GM08714 (cell line): Measurements from ENCODE around the gene PIP5K1B.

Experiments
- H3K4me3 ChIP-seq: fragments of 200-500 bp; sonication (Bioruptor generic); 2 replicates; pipeline ENCODE4 v1.5.1; 2014; ENCODE audit warnings: mild to moderate bottlenecking, low read length, inconsistent platforms
- ZNF274 ChIP-seq: IDR thresholded peaks from 2 replicates; pipeline ENCODE4 v1.6.1; 2012; ENCODE audit warnings: mild to moderate bottlenecking, low read depth, low read length

Gene PIP5K1B

DNA sequence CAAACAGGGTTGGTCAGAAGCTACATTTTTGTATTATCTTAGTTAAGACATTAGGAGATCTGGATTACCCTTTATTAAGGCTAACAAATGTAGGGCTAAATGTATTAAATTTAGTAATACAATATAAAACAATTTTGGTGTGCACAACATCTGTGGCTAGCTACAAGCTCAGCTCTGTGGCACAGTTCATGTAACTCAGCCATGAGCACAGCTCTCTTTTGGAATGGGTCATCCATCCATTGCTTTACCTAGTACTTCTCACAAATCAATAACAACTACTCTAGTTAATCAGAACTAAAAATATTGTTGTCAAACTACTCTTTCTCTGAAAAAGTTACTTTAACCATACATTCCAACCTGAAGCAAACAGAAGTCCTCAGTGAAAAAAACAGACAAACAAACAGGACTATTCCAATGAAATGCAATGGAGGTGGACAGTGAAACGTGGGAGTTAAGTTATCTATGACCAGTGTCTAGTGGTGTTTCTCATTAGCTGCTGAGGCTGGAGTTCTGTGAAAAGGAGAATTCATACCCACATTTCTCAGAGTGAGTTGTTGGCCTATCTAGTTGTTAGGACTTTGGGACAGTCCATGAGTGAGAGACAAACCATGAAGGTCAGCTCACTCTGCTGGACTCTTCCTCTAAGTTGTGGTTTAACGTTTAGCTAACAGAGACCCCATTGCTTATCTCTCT, 55.1 kb downstream of the PIP5K1B start:
- no peak for TF ChIP-seq ZNF274
- no peak overlapping the region for H3K4me3 ChIP-seq

DNA sequence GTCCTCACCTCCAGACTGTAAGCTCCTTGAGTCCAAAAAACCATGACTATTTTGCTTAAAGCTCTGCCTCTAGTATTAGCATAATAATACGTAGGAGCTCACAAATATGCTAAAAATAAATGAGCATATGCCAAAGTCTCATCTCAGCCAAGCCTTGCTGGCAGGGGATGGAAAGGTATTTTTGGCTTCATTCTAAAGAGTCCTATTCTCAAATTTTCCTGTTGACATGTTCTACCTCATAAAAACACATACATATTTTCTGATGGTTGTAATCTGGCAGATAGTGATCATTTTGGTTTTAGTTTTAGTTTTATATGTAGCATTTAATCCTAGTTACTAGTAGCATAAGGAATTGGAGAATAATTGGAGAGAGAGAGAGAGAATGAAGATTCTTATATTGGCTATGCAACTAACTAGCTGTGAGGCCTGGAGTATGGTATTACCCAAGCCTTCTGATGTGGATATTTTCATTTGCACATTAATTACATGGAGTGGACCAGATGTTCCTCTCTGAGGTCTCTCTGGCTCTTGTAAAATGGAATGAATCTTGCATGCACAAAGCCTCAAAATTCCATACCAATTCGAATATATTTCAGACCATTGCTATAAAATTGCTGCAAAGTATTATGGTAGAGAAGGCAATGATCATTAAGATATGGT, 55.8 kb downstream of the PIP5K1B start:
- H3K4me3 ChIP-seq, result no peak overlapping the region
- TF ChIP-seq ZNF274, result no peak

DNA sequence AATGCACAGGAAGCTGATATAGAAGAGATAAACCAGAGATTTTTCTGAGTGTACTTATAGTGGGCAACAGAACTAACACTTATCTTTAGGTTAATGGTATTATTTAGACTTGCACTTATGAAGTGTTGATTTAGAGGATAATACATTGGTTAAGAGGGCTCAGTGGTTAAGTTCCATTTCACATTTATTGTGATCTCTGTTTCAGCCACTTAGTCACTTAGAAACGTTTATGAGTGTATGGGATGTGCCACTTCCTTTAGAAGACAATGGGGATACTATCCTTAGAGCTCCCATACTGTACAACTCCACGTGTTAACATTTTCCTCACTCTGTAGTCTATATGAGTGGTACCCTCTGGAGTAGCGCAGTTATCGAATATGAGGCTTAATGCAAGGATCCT, 57.5 kb downstream of the PIP5K1B start:
- H3K4me3 ChIP-seq, result no peak overlapping the region
- no peak for TF ChIP-seq ZNF274

DNA sequence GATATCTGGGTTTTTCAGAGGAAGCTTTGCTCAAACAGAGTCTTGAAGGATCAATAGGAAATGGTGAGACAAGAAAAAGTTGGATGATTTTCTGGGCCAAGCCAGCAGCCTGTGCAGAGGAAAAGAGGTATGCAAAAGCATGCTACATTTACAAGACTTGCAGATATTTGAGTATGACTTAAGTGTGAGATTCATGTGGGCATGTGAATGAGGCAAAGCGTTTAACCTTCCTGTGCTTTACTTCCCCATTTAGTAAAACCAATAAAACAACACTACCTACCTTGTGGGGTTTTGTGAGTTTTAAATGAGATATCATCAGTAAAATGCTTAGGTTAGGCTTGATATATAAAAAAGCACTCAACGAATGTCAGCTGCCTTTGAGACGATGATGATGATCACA, 58.1 kb downstream of the PIP5K1B start:
- no peak overlapping the region for H3K4me3 ChIP-seq
- TF ChIP-seq ZNF274, result no peak

DNA sequence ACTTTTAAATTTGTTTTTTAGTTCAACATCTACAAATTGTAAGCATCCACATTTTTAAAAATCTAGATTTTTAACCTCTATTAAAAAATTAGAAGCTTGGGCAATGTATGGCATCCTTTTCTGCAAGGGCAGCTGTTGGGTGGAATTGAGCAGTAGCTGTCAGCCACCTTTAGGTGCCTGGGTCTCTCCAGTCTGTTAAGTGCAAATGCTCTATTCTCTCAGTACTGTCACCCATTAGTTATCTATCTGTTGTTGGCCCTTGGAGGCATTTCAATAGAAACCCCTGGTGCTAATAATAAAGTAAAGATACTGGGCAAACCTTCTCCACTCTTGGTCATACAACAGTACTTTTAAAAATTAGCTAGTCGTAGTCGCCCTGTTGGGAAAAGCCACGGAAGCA, 63.6 kb downstream of the PIP5K1B start:
- TF ChIP-seq ZNF274, result no peak
- H3K4me3 ChIP-seq, result no peak overlapping the region

DNA sequence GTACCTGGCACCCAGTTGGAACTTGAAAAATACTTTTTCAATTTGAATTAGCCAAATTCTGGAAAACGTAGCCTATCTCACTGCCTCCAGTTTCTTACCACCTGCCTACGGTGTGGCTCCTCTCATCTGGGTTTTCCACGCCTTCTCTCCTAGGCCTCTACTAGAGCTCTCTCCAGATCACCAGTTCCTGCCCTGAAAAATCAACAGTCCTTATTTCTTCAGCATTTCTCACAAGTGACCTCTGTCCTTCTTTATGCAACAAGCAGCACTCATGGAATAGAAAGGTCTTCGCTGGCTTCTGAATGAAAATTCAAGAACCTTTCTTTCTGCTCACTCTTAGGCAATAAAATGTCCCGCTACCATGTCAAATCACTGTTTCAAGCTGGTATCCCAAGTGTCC, 64.8 kb downstream of the PIP5K1B start:
- no peak for TF ChIP-seq ZNF274
- H3K4me3 ChIP-seq, result no peak overlapping the region

DNA sequence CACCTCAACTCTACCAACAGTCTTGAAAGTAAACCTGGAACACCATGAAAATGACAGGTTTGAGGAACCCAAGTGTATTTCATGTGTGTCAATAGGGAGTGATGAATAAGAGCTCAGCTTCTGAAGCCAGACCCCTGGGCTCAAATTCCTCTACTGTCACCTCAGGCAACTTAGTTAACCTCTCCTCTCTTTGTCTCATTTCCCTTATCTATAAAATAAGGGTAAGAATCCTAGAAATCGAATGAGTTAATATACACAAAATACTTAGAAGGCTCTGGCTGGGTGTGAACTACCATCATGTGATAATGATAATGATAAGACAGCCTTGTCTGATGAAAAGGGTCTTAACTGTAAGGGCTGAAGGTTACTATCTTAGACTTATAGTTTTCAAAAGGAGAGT, 66.3 kb downstream of the PIP5K1B start:
- no peak for TF ChIP-seq ZNF274
- no peak overlapping the region for H3K4me3 ChIP-seq

DNA sequence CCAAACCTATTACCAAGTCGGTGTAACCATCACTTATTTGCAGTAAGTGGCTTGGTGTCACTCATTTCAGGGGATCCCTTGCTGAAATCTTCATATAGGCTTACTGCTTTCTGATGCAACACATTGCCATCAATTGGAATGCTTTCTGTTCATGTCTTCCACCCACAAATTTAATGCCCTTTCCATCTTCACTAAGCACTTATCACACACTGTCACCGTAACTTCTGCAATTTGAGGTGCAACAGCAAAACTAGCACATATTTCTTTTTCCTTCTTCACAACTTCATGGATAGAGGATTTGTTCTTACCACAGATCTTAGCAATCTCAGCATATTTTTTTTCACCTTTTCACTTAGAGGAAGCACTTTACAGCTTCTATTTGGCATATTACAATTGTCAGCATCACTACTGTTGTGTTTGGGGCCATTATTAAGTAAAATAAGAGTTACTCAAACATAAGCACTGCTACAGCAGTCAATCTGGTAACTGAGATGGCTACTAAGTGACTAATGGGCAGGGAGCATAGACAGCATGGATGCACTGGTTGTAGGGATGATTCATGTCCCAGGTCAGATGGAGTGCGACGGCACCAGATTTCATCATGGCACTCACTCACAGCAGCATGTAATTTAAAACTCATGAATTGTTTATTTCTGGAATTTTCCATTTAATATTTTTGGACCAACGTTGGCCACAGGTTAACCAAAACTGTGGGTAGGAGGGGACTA, 70.1 kb downstream of the PIP5K1B start:
- TF ChIP-seq ZNF274, result no peak
- H3K4me3 ChIP-seq, result no peak overlapping the region

DNA sequence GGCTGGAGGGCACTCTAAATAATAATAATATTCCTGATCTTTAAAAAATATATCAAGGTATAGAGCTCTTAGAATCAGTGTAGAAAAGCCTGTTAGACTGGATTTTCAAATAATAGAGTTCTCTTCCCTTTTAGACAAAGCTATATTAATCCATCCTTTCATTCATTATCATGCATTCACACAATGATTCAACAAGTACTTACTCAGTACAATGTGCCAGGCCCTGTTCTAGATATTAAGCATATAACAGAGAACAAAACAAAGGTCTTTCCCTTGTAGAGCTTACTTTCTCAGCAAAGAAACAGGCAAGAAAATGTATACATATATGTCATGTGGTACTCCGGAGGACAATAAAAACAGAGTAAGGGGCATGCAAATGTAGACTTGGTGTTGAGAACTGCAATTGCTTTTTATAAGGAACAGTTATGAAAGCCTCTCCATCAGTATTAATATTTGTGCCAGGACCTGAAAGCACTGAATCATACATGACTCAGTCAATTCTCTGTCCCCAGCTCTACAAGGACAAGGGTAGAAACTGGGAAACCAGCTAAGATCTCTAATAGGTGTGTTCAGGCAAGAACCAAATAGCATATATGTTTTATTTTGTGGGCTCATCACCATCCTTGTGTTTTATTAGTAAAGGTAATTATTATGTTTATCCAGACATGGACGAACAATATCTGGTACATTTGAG, 72.2 kb downstream of the PIP5K1B start:
- no peak for TF ChIP-seq ZNF274
- H3K4me3 ChIP-seq, result no peak overlapping the region

DNA sequence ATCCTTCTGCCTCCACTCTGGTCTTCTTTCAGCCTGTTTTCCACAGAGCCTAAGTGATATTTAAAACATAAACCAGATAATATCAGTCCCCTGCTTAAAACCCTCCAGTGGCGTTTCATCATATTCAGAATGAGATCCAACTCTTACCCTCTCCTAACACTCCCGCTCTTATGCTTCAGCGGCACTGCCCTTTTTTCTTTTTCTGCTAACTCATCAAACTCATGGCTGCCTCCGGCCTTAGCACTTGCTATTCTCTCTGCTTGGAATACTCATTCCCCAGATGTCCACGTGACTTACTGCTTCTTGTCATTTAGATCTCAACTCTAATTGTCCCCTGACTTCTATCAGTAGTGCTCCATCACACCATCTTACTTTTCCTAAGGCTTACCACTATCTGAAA, 73.6 kb downstream of the PIP5K1B start:
- H3K4me3 ChIP-seq, result no peak overlapping the region
- TF ChIP-seq ZNF274, result no peak

DNA sequence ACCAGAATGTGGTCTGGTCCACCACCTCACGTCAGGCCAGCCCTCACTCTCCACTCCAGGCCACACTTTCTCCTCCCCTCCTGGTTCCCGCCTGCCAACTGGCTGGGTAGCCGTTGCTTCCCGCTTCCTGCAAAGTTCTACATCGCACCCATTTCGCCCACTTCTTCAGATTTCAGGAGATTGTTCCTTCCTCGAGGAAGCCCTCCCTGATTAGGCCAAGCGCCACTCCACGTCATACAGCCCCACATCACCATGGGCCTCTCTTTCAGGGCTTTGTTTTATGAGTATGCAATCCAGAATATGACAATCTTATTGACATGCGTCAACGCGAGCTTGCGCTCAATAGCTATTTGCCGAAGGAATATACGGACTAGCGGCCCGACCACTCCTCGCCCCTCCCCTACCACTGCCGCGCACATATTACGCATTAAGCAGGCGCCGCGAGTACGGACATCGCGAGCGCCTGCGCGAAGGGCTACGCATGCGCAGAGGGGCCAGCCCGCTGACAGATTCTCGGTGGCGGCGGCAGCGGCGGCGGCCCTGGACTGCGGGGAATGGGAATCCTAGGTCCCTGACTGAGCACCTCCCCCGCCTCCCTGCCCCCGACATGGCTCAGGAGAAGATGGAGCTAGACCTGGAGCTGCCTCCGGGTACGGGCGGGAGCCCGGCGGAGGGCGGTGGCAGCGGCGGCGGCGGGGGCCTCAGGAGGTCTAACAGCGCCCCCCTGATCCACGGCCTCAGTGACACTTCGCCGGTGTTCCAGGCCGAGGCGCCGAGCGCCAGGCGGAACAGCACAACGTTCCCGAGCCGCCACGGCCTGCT, 74.7 kb downstream of the PIP5K1B start:
- TF ChIP-seq ZNF274, result no peak
- peak overlapping the region; percentile 97 for H3K4me3 ChIP-seq

DNA sequence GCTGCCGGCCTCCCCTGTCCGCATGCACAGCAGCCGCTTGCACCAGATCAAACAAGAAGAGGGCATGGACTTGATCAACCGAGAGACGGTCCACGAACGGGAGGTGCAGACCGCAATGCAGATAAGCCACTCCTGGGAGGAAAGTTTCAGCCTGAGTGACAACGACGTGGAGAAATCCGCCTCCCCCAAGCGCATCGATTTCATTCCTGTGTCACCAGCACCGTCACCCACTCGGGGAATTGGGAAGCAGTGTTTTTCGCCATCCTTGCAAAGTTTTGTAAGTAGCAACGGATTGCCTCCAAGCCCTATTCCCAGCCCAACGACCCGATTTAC, 75.3 kb downstream of the PIP5K1B start:
- no peak for TF ChIP-seq ZNF274
- peak overlapping the region; percentile 97 for H3K4me3 ChIP-seq

DNA sequence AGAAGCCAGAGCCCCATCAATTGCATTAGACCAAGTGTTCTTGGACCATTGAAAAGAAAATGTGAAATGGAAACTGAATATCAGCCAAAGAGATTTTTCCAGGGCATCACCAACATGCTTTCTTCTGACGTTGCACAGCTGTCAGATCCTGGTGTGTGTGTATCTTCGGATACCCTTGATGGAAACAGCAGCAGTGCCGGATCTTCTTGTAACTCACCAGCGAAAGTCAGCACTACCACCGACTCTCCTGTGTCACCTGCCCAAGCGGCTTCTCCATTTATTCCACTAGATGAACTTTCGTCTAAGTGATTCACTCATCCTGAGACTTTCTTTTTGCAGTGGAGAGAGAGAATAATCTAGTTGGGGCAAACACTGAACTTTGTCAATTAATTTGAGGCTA, 75.7 kb downstream of the PIP5K1B start:
- H3K4me3 ChIP-seq, result peak overlapping the region; percentile 97
- no peak for TF ChIP-seq ZNF274

DNA sequence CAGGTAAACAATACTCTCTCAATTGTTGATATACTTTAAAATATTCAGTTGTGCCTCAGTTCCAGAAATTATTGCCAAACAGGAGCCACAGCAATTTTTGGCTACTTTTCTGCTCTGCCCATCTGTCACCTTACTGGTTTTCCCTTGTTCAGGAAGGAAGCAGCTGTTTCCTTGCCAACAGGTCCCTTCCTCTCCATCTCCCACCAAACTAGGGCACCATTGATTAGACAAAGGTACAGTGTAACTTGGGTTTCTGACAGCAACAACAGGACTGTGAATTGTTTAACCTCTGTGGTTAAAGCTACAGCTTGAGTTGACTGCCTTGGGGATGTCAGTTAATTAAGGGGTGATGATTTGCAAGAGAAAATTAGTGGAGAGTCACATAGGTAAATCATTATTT, 76.9 kb downstream of the PIP5K1B start:
- peak overlapping the region; percentile 44 for H3K4me3 ChIP-seq
- no peak for TF ChIP-seq ZNF274

DNA sequence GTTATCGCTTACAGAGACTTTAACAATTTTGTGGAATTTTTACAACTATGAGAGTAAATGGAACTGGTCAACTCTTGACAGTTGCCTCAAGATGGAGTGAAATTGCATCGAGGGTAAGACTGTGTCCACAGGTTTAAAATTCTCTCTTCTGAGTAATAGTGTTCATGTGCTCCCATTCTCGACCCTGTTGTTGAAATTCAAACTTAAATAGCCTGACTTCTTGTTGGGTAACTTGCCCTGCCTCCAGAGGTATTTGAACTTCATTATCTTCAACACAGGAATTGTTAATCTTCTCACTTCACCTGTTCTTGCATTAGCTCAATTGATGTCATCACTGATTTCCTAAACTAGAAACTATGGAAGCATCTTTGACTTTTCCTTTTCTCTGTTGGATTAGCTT, 77.5 kb downstream of the PIP5K1B start:
- H3K4me3 ChIP-seq, result no peak overlapping the region
- no peak for TF ChIP-seq ZNF274
